NCI-H2171 treated with DMSO at 0.1 percent for 48 hours (cell line): ENCODE results near the gene FBN3.
"Not testable (repeated sequence)": the region's sequence is repeated elsewhere in the genome, so short reads cannot be mapped to it uniquely, and the experiment has no call there.

ENCODE experiments used
- DNase-seq: peaks from one replicate; lab custom pipeline; 2025; lab: John Stamatoyannopoulos, UW

The FBN3 gene

GRCh38 chr19:8149261-8150094 is at the start of gene FBN3:
Gene FBN3 (minus strand): TSS chr19:8149592. CDS start chr19:8147480, 2,112 bp downstream.
- DNase-seq = no peak

- DNase-seq = no peak
Measured at GRCh38 chr19:8196271-8196927, 47.0 kb upstream of the FBN3 start.

- DNase-seq = no peak
Measured at GRCh38 chr19:8194528-8195267, 45.3 kb upstream of the FBN3 start.

GRCh38 chr19:8192221-8192820 is 42.9 kb upstream of the FBN3 start:
- no peak for DNase-seq

GRCh38 chr19:8185343-8186068 is 36.1 kb upstream of the FBN3 start:
- DNase-seq = no peak

- no peak for DNase-seq
Measured at GRCh38 chr19:8184274-8184673, 34.9 kb upstream of the FBN3 start.

GRCh38 chr19:8180018-8180417 is 30.6 kb upstream of the FBN3 start:
- no peak for DNase-seq

GRCh38 chr19:8174706-8175105 is 25.3 kb upstream of the FBN3 start:
- no peak for DNase-seq

GRCh38 chr19:8168537-8168936 is 19.1 kb upstream of the FBN3 start:
- DNase-seq = no peak

GRCh38 chr19:8167985-8168384 is 18.6 kb upstream of the FBN3 start:
- DNase-seq = no peak

- no peak for DNase-seq
Measured at GRCh38 chr19:8163759-8164158, 14.4 kb upstream of the FBN3 start.

- DNase-seq = peak; percentile 69
Measured at GRCh38 chr19:8161135-8161646, 11.8 kb upstream of the FBN3 start.

GRCh38 chr19:8159322-8159721 is 9.9 kb upstream of the FBN3 start:
- not testable (repeated sequence) for DNase-seq

GRCh38 chr19:8158411-8159074 is 9.2 kb upstream of the FBN3 start:
- DNase-seq = peak; percentile 54

- no peak for DNase-seq
Measured at GRCh38 chr19:8155318-8155717, 5.9 kb upstream of the FBN3 start.

GRCh38 chr19:8154014-8154413 is 4.6 kb upstream of the FBN3 start:
- DNase-seq = not testable (repeated sequence)

- no peak for DNase-seq
Measured at GRCh38 chr19:8151767-8152035, 2.3 kb upstream of the FBN3 start.

- DNase-seq = no peak
Measured at GRCh38 chr19:8150998-8151766, 1.8 kb upstream of the FBN3 start.

GRCh38 chr19:8150178-8150865 is 930 bp upstream of the FBN3 start:
- DNase-seq = no peak
